ENCODE measurements around the gene OR13H1.
"Not testable (repeated sequence)": the region's sequence is repeated elsewhere in the genome, so short reads cannot be mapped to it uniquely, and the experiment has no call there.

OR13H1 gene

GRCh38 chrX:131543774-131544173 is at the start of gene OR13H1:
OR13H1 (plus strand) TSS chrX:131544074; CDS start chrX:131544074, 0 bp downstream.
- in situ Hi-C loops (cut with HindIII; ENCODE audit: low pct_ligation_motif_present, low pct_unique_long_range_greater_than_20kb, low sequenced_read_pairs): no loop called here
- no peak for DNase-seq

- in situ Hi-C loops (cut with HindIII; ENCODE audit: low pct_ligation_motif_present, low pct_unique_long_range_greater_than_20kb, low sequenced_read_pairs); DNase-seq: not testable (repeated sequence)
These were observed 42.3 kb upstream of the OR13H1 start for GRCh38 chrX:131501556-131501955.

- in situ Hi-C loops (cut with HindIII; ENCODE audit: low pct_ligation_motif_present, low pct_unique_long_range_greater_than_20kb, low sequenced_read_pairs): no loop called here
- DNase-seq: no peak
These were observed 30.5 kb upstream of the OR13H1 start for GRCh38 chrX:131513159-131513914.

GRCh38 chrX:131521824-131522223 is 22.1 kb upstream of the OR13H1 start:
- no peak for DNase-seq
- in situ Hi-C loops (cut with HindIII; ENCODE audit: low pct_ligation_motif_present, low pct_unique_long_range_greater_than_20kb, low sequenced_read_pairs): no loop called here

GRCh38 chrX:131544218-131544617 is 344 bp downstream of the OR13H1 start:
- no peak for DNase-seq

GRCh38 chrX:131549011-131549410 is 5.1 kb downstream of the OR13H1 start:
- in situ Hi-C loops (cut with HindIII; ENCODE audit: low pct_ligation_motif_present, low pct_unique_long_range_greater_than_20kb, low sequenced_read_pairs): no loop called here
- DNase-seq: no peak

More at GRCh38 chrX:131544218-131544617, 344 bp downstream of the OR13H1 start:
- in situ Hi-C loops (cut with HindIII; ENCODE audit: low pct_ligation_motif_present, low pct_unique_long_range_greater_than_20kb, low sequenced_read_pairs): no loop called here

GRCh38 chrX:131552453-131552852 is 8.6 kb downstream of the OR13H1 start:
- DNase-seq; in situ Hi-C loops (cut with HindIII; ENCODE audit: low pct_ligation_motif_present, low pct_unique_long_range_greater_than_20kb, low sequenced_read_pairs): not testable (repeated sequence)

GRCh38 chrX:131558562-131558961 is 14.7 kb downstream of the OR13H1 start:
- DNase-seq: no peak
- in situ Hi-C loops (cut with HindIII; ENCODE audit: low pct_ligation_motif_present, low pct_unique_long_range_greater_than_20kb, low sequenced_read_pairs): no loop called here

GRCh38 chrX:131564553-131565229 is 20.8 kb downstream of the OR13H1 start:
- DNase-seq: no peak
- in situ Hi-C loops (cut with HindIII; ENCODE audit: low pct_ligation_motif_present, low pct_unique_long_range_greater_than_20kb, low sequenced_read_pairs): no loop called here

GRCh38 chrX:131565909-131566308 is 22.0 kb downstream of the OR13H1 start:
- DNase-seq: no peak
- in situ Hi-C loops (cut with HindIII; ENCODE audit: low pct_ligation_motif_present, low pct_unique_long_range_greater_than_20kb, low sequenced_read_pairs): no loop called here

- in situ Hi-C loops (cut with HindIII; ENCODE audit: low pct_ligation_motif_present, low pct_unique_long_range_greater_than_20kb, low sequenced_read_pairs): no loop called here
- DNase-seq: no peak
These were observed 27.5 kb downstream of the OR13H1 start for GRCh38 chrX:131571348-131571747.

GRCh38 chrX:131572372-131573014 is 28.6 kb downstream of the OR13H1 start:
- in situ Hi-C loops (cut with HindIII; ENCODE audit: low pct_ligation_motif_present, low pct_unique_long_range_greater_than_20kb, low sequenced_read_pairs): no loop called here
- DNase-seq: no peak

- in situ Hi-C loops (cut with HindIII; ENCODE audit: low pct_ligation_motif_present, low pct_unique_long_range_greater_than_20kb, low sequenced_read_pairs): no loop called here
- no peak for DNase-seq
These were observed 33.5 kb downstream of the OR13H1 start for GRCh38 chrX:131577413-131577812.

GRCh38 chrX:131577999-131578734 is 34.3 kb downstream of the OR13H1 start:
- in situ Hi-C loops (cut with HindIII; ENCODE audit: low pct_ligation_motif_present, low pct_unique_long_range_greater_than_20kb, low sequenced_read_pairs): no loop called here
- no peak for DNase-seq

GRCh38 chrX:131578735-131579367 is 35.0 kb downstream of the OR13H1 start:
- in situ Hi-C loops (cut with HindIII; ENCODE audit: low pct_ligation_motif_present, low pct_unique_long_range_greater_than_20kb, low sequenced_read_pairs); DNase-seq: not testable (repeated sequence)

GRCh38 chrX:131588995-131589394 is 45.1 kb downstream of the OR13H1 start:
- DNase-seq: no peak
- in situ Hi-C loops (cut with HindIII; ENCODE audit: low pct_ligation_motif_present, low pct_unique_long_range_greater_than_20kb, low sequenced_read_pairs): no loop called here
